Hippocampal formation (tissue), 2 donors: ENCODE measurements around the gene COPS7A.
"Not testable (repeated sequence)": the region's sequence is repeated elsewhere in the genome, so short reads cannot be mapped to it uniquely, and the experiment has no call there.

Source experiments
- DNase-seq, 2 donors: peaks; one replicate each; lab custom pipeline; 2025; lab: John Stamatoyannopoulos, UW

Gene COPS7A

DNA sequence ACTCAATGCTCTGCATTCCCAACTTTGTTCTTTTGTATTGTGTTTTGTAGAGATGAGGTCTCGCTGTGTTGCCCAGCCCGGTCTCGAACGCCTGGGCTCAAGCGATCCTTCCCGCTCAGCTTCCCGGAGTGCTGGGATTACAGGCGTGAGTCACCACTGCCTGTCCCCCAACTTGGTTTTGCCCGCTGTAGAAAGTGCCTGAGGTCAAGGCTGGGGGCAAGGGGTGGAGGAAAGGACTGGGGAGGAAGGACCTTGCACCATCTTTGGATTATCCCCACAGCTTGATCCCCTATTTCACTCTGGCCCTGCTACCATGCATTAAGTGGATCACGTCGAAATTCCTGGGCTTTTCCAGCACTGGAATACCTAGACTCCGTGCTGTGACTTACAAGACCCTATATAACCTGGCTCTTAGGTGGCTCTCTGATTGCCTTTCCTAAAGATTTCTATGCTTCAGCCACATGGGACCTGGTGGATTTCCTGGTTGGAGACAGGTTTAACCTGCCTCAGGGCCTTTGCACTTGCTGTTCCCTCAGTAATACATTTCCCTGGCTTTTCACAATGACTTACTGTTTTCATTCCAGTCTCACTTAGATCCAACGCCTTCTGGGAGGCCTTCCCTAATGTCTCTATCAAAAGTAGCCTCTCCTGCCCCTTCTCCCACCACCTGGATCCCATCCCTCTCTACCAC lies 22.6 kb upstream of the COPS7A start:
- no peak for DNase-seq

- no peak for DNase-seq
Observed at GRCh38 chr12:6703631-6704030, 20.2 kb upstream of the COPS7A start.

DNA sequence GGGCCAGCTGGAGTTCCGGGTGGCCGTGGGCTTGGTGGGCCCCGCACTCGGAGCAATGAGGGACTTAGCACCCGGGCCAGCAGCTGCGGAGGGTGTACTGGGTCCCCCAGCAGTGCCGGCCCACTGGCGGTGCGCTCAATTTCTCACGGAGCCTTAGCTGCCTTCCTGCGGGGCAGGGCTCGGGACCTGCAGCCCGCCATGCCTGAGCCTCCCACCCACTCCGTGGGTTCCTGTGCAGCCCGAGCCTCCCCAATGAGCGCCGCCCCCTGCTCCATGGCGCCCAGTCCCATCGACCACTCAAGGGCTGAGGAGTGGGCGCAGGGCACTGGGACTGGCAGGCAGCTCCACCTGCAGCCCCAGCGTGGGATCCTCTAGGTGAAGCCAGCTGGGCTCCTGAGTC lies 15.5 kb upstream of the COPS7A start:
- DNase-seq, result not testable (repeated sequence)

DNA sequence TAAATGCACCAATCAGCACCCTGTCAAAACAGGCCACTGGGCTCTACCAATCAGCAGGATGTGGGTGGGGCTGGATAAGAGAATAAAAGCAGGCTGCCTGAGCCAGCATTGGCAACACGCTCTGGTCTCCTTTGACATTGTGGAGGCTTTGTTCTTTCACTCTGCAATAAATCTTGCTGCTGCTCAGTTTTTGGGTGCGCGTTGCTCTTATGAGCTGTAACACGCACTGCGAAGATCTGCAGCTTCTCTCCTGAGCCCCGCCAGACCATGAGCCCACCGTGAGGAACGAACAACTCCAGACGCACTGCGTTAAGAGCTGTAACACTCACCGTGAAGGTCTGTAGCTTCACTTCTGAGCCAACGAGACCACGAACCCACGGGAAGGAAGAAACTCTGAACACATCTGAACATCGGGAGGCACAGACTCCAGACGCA lies 14.9 kb upstream of the COPS7A start:
- DNase-seq, result no peak

GRCh38 chr12:6716031-6716873 lies 7.6 kb upstream of the COPS7A start:
- not testable (repeated sequence) for DNase-seq

DNA sequence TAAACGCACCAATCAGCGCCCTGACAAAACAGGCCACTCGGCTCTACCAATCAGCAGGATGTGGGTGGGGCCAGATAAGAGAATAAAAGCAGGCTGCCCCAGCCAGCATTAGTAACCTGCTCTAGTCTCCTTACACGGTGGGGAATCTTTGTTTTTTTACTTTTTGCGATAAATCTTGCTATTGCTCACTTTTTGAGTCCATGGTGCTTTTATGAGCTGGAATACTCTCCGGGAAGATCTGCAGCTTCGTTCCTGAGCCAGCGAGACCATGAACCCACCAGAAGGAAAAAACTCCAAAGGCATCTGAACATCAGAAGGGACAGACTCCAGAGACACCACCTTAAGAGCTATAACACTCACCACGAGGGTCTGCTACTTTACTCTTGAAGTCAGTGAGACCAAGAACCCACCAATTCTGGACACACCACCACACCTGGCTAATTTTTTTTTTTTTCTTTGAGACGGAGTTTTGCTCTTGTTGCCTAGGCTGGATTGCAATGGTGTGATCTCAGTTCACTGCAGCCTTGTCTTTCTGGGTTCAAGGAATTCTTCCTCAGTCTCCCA lies 6.9 kb upstream of the COPS7A start:
- DNase-seq, result no peak

DNA sequence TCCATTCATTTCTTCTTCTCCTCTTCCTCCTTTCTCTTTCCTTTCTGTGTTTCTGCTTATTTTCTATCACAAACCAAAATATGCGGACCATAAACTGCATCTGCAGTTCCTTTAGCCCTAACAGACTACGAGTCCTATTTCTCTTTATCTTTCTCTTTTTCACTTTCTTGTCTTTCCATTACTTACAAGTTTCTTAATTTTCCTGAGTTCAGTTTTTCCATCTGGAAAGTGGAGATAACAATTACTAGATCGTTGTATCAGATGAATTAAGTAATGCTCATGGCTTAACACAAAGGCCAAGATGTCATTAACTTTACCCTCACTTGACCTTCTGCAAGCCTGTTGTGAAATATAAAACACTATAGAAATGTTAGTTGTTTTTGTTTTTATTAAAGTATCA lies 983 bp upstream of the COPS7A start:
- no peak for DNase-seq

- DNase-seq, result peak in 1 of 2 donors; percentile 31
Observed at GRCh38 chr12:6724409-6724797, 557 bp downstream of the COPS7A start.

GRCh38 chr12:6725350-6725749 lies 1.5 kb downstream of the COPS7A start:
- DNase-seq, result no peak

DNA sequence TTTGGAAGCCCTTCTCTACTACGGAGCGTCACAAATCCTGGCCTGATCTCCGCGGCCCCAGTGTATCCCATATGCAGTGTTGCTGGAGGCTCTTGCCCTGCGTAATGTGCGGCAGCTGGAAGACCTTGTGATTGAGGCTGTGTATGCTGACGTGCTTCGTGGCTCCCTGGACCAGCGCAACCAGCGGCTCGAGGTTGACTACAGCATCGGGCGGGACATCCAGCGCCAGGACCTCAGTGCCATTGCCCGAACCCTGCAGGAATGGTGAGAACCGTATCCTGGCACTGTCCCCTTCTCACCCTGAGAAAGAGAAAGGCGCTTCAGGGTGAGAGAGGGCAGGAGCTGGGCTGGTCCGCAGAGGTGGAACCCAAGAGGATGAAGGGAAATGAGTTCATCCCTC lies 5.3 kb downstream of the COPS7A start:
- no peak for DNase-seq

DNA sequence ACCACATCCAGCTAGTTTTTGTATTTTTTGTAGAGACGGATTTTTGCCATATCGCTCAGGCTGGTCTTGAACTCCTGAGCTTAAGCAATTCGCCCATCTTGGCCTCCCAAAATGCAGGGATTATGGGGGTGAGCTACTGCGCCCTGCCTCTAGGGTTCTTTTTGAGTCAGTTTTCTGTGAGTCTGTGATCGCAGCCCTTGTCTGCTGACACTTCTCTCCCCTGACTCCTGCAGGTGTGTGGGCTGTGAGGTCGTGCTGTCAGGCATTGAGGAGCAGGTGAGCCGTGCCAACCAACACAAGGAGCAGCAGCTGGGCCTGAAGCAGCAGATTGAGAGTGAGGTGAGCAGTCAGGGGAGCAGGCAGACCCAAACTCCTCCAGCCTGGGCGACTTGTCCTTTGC lies 6.3 kb downstream of the COPS7A start:
- DNase-seq, result no peak

- DNase-seq, result no peak
Observed at GRCh38 chr12:6734506-6735387, 10.9 kb downstream of the COPS7A start.

DNA sequence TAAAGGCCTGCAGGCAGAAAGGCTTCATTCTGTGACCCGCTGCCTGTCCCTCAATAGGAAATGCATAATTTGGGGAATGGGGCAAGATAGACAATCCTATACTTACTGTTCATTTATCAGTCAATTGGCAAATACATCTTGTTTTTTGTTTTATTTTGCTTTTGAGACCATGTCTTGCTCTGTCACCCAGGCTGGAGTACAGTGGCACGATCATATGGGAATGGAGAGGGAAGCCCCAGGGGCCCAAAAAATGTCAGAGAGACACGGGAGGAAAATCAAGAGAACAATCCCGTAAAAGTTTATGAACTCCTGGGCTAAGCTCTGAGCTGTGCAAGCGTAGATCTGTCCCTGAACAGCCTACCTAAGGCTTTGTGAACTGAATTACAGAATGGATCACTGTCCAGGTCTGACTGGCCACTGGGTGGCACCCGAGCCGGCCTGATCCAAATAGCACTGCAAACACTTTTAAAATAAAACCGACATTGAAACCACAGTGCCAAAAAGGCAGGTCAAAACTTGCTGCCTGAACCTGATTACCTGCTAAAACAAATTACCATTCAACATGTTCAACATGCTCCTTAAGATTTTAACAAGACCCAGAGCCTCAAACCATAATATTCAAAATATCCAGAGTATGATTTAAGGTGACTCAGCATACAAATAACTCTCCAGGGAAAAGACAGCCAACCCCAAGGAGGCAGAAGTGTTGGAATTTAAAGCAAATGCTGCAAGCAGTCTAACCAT lies 11.8 kb downstream of the COPS7A start:
- peak in 1 of 2 donors; percentile 62 for DNase-seq

GRCh38 chr12:6736754-6737153 lies 12.9 kb downstream of the COPS7A start:
- no peak for DNase-seq

GRCh38 chr12:6742080-6742479 lies 18.2 kb downstream of the COPS7A start:
- not testable (repeated sequence) for DNase-seq

DNA sequence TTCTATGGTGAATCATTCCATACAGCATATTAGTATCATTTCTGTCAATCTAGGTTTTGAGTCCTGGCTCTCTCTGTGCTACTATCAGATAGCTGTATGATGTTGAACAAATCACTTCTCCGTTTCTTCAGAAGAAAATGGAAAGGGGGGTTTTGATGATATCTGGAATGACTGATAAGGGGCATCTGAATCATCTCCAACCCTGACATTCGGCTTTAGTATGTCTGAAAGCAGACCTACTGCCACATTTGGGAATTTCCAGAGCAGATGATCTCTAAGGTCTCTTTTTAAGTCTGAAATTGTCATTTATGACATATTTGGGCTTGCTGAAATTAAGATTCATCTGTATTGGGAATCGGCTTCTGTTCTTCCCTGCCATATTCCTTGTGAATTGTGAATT lies 19.0 kb downstream of the COPS7A start:
- no peak for DNase-seq

- DNase-seq, result not testable (repeated sequence)
Observed at GRCh38 chr12:6743300-6743699, 19.5 kb downstream of the COPS7A start.

GRCh38 chr12:6745741-6746525 lies 22.1 kb downstream of the COPS7A start:
- DNase-seq, result no peak

GRCh38 chr12:6747216-6747615 lies 23.4 kb downstream of the COPS7A start:
- DNase-seq, result no peak

DNA sequence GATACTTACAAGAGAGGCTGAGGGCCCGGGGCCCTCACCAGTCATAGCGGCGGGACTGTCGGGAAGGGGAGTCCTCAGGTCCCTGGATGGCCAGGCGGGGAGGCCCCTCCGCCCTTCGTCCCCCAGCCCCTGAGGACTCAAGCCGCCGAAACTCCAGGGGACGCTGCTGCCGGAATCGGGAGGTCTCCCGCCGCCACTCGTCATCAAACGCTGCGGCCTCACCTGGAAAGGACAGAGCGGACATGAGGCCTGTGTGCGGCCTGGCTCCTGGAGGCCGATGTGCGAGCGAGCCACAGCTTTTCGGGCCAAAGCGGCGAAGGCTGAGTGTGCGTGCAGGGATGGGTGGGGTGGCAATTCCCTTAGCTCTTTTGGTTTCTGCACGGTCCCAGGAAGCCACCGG lies 24.9 kb downstream of the COPS7A start:
- DNase-seq, result no peak
